Liver (tissue), 9 donors: Measurements from ENCODE around the gene TOR4A. TPM values are rescaled to one million over a fixed set of nuclear protein-coding genes. Genes with fewer than 3 reads are reported as not detected.

Experiments
- DNase-seq: peaks from one replicate; pipeline ENCODE4 v3.0.0-alpha.2; 2017; ENCODE audit warnings: low spot score
- H3K27ac ChIP-seq, 2 donors: one replicate each; pipeline ENCODE4 v1.7.0; 2013; ENCODE audit warnings: inconsistent platforms in 2 of 2, low read length in 2 of 2, control low read depth in 1 of 2, low read depth in 1 of 2, mild to moderate bottlenecking in 1 of 2
- H3K27me3 ChIP-seq, 4 donors: one replicate each; pipeline versions ENCODE4 v1.6.1 to v1.7.0; 2013; ENCODE audit warnings: low read length in 3 of 4, inconsistent platforms in 1 of 4, mild to moderate bottlenecking in 1 of 4, moderate library complexity in 1 of 4; ENCODE audit not compliant: control insufficient read depth in 4 of 4, insufficient read depth in 4 of 4
- H3K36me3 ChIP-seq, 4 donors: one replicate each; pipeline versions ENCODE4 v1.6.1 to v1.7.0; 2013; ENCODE audit warnings: low read length in 3 of 4, mild to moderate bottlenecking in 3 of 4, low read depth in 1 of 4, moderate library complexity in 1 of 4; ENCODE audit not compliant: control insufficient read depth in 4 of 4, insufficient read depth in 3 of 4
- H3K4me1 ChIP-seq, 4 donors: one replicate each; pipeline versions ENCODE4 v1.6.1 to v1.7.0; 2013; ENCODE audit warnings: low read length in 3 of 4, mild to moderate bottlenecking in 3 of 4, moderate library complexity in 1 of 4; ENCODE audit not compliant: control insufficient read depth in 4 of 4, insufficient read depth in 4 of 4
- H3K4me3 ChIP-seq, 3 donors: one replicate each; pipeline versions ENCODE4 v1.6.1 to v1.7.0; 2013; ENCODE audit warnings: low read length in 3 of 3, control low read depth in 1 of 3, low read depth in 1 of 3, mild to moderate bottlenecking in 1 of 3
- H3K9ac ChIP-seq, 2 donors: one replicate each; pipeline ENCODE4 v1.7.0; 2013; ENCODE audit warnings: low read length in 2 of 2, mild to moderate bottlenecking in 2 of 2, moderate library complexity in 2 of 2, control low read depth in 1 of 2, low read depth in 1 of 2
- H3K9me3 ChIP-seq, 4 donors: one replicate each; pipeline versions ENCODE4 v1.6.1 to v1.7.0; 2013; ENCODE audit warnings: low read length in 3 of 4; ENCODE audit not compliant: control insufficient read depth in 4 of 4
- EGR1 ChIP-seq, 2 donors: IDR thresholded peaks; 2 replicates each; pipeline ENCODE4 v1.6.1; 2016 to 2018; ENCODE audit warnings: antibody characterized with exemption in 2 of 2, low read depth in 2 of 2
- FOXA1 ChIP-seq: IDR thresholded peaks from 2 replicates; pipeline ENCODE4 v1.6.1; 2016; ENCODE audit warnings: antibody characterized with exemption
- FOXA2 ChIP-seq: IDR thresholded peaks from 2 replicates; pipeline ENCODE4 v1.6.1; 2016; ENCODE audit warnings: antibody characterized with exemption
- GABPA ChIP-seq, 2 donors: IDR thresholded peaks in 1 of 2; conservative IDR thresholded peaks in 1 of 2; 2 replicates each; pipeline ENCODE4 v1.6.1; 2016; ENCODE audit warnings: antibody characterized with exemption in 2 of 2, mild to moderate bottlenecking in 1 of 2, moderate library complexity in 1 of 2
- HNF4A ChIP-seq, 2 donors: conservative IDR thresholded peaks; 2 replicates each; pipeline ENCODE4 v1.6.1; 2016; ENCODE audit warnings: antibody characterized with exemption in 2 of 2, mild to moderate bottlenecking in 2 of 2
- HNF4G ChIP-seq: IDR thresholded peaks from 2 replicates; pipeline ENCODE4 v1.6.1; 2016; ENCODE audit warnings: antibody characterized with exemption
- NR2F2 ChIP-seq: IDR thresholded peaks from 2 replicates; pipeline ENCODE4 v1.6.1; 2016; ENCODE audit warnings: antibody characterized with exemption
- RAD21 ChIP-seq, 2 donors: IDR thresholded peaks; 2 replicates each; pipeline ENCODE4 v1.6.1; 2016; ENCODE audit warnings: antibody characterized with exemption in 2 of 2, mild to moderate bottlenecking in 2 of 2
- RXRA ChIP-seq, 2 donors: IDR thresholded peaks; 2 replicates each; pipeline ENCODE4 v1.6.1; 2017 to 2018; ENCODE audit warnings: antibody characterized with exemption in 2 of 2, mild to moderate bottlenecking in 1 of 2
- SP1 ChIP-seq: IDR thresholded peaks from 2 replicates; pipeline ENCODE4 v1.6.1; 2018; ENCODE audit warnings: antibody characterized with exemption, mild to moderate bottlenecking
- TAF1 ChIP-seq: conservative IDR thresholded peaks from 2 replicates; pipeline ENCODE4 v1.6.1; 2016; ENCODE audit warnings: antibody characterized with exemption, mild to moderate bottlenecking
- YY1 ChIP-seq: IDR thresholded peaks from 2 replicates; pipeline ENCODE4 v1.6.1; 2016; ENCODE audit warnings: antibody characterized with exemption, mild to moderate bottlenecking
- WGBS: extraction: QIAGEN DNeasy Blood & Tissue Kit; methylation state at CpG from one replicate; pipeline ENCODE4 v1.1.7; 2013; 5-methylcytosine and 5-hydroxymethylcytosine counted together
- polyA plus RNA-seq, 2 donors: library from polyadenylated mRNA; stranded (reverse) in 1 of 2; unstranded in 1 of 2; fragments of 200-250 nt in 1 of 2; fragments of >200 nt in 1 of 2; fragmentation: Nextera tagmentation in 1 of 2; extraction: Ambion mirVana in 1 of 2; gene quantifications; one replicate each; pipeline versions ENCODE4 v1.2.1 to v1.2.3, GENCODE V29; 2013 to 2015
- total RNA-seq, 2 donors: library from RNA; depleted of rRNA; stranded (reverse); fragments of >200 nt; gene quantifications; one replicate each; pipeline ENCODE4 v1.2.3, GENCODE V29; 2014
- TF ChIP-seq, protein P1 (sequence below): fragments of 150-350 bp; IDR thresholded peaks from 2 replicates; pipeline ENCODE4 v1.5.1; 2017; ENCODE audit warnings: improper control_type of control experiment, low read depth, low read length; ENCODE audit not compliant: missing input control
- TF ChIP-seq, protein P2 (sequence below): IDR thresholded peaks from 2 replicates; pipeline ENCODE4 v1.6.1; 2016; ENCODE audit warnings: antibody characterized with exemption, mild to moderate bottlenecking
- TF ChIP-seq, protein P3 (sequence below): IDR thresholded peaks from 2 replicates; pipeline ENCODE4 v1.6.1; 2016; ENCODE audit warnings: antibody characterized with exemption
- TF ChIP-seq, protein P4 (sequence below): IDR thresholded peaks from 2 replicates; pipeline ENCODE4 v1.6.1; 2016; ENCODE audit warnings: antibody characterized with exemption
- TF ChIP-seq, protein P5 (sequence below): IDR thresholded peaks from 2 replicates; pipeline ENCODE4 v1.6.1; 2016; ENCODE audit warnings: antibody characterized with exemption
- donor health status: healthy.
- donor health status: healthy.
- donor health status: healthy.
- donor health status: healthy.
- donor health status: healthy.

TOR4A gene
- total and polyA plus RNA-seq, 4 donors = 0.35 to 5.1 (median 4.3) TPM

DNA sequence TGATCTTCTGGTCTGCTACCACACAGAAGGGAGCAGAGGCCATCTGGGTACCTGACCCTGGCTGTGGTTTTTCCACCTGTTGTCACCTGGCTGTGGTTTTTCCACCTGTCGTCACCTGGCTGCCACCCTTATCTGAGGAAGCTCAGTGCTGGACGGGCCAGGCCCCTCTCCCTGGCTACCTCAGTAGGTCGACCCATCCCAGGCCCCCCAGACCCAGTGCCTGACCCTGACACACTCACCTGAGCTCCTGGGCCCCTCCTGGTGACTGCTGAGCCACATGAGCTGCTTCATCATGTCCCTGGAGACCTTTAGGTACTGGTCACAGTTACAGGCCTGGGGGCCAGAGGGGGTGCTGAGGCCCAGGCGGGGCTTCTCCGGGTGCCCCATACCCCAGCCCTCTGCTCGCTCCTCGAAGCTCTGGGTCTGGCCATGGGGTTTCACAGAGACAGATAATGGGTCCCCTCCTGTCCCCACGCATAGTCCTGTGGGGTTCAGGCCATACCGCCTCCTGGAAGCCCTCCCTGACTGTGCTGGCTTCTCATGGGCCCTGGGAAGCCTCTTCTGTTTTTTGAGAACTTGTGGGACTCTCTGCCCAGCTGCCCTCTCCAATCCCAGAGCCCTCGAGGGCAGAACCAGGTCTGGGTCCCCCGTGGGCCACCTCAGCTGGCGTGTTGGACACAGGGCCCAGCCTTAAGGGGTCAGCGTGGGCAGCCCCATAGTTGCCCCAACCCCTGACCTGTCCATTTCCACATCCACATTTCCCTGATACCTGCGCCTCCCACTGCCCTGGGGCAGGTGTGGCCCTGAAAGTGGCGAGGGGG is 32.1 kb downstream of the TOR4A start:
- Histone ChIP-seq H3K27me3 (no peaks in the 10 kb centered on the region), H3K4me1 (peaks cover 2 to 19% (median 7%) of the 10 kb centered on the region in 4 donors), H3K9me3 (no peaks in the 10 kb centered on the region), H3K9ac (no peak overlapping the region), H3K4me3 (no peak overlapping the region), H3K36me3 (no peaks in the 10 kb centered on the region), H3K27ac (no peak overlapping the region)
- 83% methylated on average over 15 of the region's 15 CpGs for WGBS
- no peak for DNase-seq
- no peak for TF ChIP-seq EGR1 (IDR thresholded peaks at IDR 0.05; ENCODE audit: low read depth in 2 of 2)
- TF ChIP-seq, protein P1, sequence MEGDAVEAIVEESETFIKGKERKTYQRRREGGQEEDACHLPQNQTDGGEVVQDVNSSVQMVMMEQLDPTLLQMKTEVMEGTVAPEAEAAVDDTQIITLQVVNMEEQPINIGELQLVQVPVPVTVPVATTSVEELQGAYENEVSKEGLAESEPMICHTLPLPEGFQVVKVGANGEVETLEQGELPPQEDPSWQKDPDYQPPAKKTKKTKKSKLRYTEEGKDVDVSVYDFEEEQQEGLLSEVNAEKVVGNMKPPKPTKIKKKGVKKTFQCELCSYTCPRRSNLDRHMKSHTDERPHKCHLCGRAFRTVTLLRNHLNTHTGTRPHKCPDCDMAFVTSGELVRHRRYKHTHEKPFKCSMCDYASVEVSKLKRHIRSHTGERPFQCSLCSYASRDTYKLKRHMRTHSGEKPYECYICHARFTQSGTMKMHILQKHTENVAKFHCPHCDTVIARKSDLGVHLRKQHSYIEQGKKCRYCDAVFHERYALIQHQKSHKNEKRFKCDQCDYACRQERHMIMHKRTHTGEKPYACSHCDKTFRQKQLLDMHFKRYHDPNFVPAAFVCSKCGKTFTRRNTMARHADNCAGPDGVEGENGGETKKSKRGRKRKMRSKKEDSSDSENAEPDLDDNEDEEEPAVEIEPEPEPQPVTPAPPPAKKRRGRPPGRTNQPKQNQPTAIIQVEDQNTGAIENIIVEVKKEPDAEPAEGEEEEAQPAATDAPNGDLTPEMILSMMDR = no peak
- TF ChIP-seq FOXA1 = no peak
- no peak for TF ChIP-seq YY1
- TF ChIP-seq, protein P2, sequence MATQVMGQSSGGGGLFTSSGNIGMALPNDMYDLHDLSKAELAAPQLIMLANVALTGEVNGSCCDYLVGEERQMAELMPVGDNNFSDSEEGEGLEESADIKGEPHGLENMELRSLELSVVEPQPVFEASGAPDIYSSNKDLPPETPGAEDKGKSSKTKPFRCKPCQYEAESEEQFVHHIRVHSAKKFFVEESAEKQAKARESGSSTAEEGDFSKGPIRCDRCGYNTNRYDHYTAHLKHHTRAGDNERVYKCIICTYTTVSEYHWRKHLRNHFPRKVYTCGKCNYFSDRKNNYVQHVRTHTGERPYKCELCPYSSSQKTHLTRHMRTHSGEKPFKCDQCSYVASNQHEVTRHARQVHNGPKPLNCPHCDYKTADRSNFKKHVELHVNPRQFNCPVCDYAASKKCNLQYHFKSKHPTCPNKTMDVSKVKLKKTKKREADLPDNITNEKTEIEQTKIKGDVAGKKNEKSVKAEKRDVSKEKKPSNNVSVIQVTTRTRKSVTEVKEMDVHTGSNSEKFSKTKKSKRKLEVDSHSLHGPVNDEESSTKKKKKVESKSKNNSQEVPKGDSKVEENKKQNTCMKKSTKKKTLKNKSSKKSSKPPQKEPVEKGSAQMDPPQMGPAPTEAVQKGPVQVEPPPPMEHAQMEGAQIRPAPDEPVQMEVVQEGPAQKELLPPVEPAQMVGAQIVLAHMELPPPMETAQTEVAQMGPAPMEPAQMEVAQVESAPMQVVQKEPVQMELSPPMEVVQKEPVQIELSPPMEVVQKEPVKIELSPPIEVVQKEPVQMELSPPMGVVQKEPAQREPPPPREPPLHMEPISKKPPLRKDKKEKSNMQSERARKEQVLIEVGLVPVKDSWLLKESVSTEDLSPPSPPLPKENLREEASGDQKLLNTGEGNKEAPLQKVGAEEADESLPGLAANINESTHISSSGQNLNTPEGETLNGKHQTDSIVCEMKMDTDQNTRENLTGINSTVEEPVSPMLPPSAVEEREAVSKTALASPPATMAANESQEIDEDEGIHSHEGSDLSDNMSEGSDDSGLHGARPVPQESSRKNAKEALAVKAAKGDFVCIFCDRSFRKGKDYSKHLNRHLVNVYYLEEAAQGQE = no peak
- TF ChIP-seq RAD21 (IDR thresholded peaks at IDR 0.05) = no peak
- TF ChIP-seq TAF1 = no peak
- TF ChIP-seq, protein P3, sequence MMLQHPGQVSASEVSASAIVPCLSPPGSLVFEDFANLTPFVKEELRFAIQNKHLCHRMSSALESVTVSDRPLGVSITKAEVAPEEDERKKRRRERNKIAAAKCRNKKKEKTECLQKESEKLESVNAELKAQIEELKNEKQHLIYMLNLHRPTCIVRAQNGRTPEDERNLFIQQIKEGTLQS = no peak
- TF ChIP-seq, protein P4, sequence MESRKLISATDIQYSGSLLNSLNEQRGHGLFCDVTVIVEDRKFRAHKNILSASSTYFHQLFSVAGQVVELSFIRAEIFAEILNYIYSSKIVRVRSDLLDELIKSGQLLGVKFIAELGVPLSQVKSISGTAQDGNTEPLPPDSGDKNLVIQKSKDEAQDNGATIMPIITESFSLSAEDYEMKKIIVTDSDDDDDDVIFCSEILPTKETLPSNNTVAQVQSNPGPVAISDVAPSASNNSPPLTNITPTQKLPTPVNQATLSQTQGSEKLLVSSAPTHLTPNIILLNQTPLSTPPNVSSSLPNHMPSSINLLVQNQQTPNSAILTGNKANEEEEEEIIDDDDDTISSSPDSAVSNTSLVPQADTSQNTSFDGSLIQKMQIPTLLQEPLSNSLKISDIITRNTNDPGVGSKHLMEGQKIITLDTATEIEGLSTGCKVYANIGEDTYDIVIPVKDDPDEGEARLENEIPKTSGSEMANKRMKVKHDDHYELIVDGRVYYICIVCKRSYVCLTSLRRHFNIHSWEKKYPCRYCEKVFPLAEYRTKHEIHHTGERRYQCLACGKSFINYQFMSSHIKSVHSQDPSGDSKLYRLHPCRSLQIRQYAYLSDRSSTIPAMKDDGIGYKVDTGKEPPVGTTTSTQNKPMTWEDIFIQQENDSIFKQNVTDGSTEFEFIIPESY = no peak
- TF ChIP-seq FOXA2 = no peak
- TF ChIP-seq, protein P5, sequence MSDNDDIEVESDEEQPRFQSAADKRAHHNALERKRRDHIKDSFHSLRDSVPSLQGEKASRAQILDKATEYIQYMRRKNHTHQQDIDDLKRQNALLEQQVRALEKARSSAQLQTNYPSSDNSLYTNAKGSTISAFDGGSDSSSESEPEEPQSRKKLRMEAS = no peak
- no peak for TF ChIP-seq GABPA (IDR thresholded peaks at IDR 0.05 in 1 of 2, conservative IDR thresholded peaks at IDR 0.05 in 1 of 2)
- no peak for TF ChIP-seq HNF4A (conservative IDR thresholded peaks at IDR 0.05)
- TF ChIP-seq NR2F2 = no peak
- no peak for TF ChIP-seq HNF4G
- no peak for TF ChIP-seq RXRA (IDR thresholded peaks at IDR 0.05)
- no peak for TF ChIP-seq SP1
